Activated T-cell treated with anti-CD3 and anti-CD28 coated beads for 1 hour (primary cell): ENCODE results near the gene MCM7.

Experiments
- DNase-seq: peaks from one replicate; pipeline ENCODE4 v3.0.0-alpha.2; 2020; ENCODE audit warnings: low read depth

MCM7 gene

GRCh38 chr7:100122568-100122967 lies 21.4 kb upstream of the MCM7 start:
- DNase-seq, result no peak

DNA sequence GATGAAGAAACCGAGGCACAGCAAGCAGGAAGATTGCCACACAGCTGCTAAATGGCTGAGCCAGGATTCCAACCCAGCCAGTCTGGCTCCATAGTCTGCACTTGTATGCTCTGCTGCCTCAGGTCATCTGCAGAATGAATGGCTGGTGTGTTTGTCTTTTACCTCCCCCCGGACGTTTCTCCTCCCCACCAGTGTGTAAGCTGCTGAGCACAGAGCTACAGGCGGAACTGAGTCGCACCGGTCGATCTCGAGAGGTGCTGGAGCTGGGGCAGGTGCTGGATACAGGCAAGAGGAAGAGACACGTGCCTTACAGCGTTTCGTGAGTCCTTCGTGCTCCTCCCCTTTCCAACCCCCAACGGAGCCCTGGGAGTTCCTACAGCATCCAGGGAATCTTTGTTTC lies 20.9 kb upstream of the MCM7 start:
- DNase-seq, result no peak

DNA sequence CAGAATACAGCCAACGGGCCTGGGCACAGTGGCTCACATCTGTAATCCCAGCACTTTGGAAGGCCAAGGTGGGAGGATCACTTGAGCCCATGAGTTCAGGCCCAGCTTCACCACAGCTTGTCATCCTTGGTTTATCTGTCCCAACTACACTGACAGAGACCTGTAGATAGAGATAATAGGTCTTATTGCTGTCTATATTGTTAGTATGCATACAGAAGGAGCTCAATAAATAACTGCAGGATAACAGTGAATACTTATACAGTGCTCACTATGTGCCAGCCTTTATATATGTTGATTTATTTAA lies 19.5 kb upstream of the MCM7 start:
- no peak for DNase-seq

DNA sequence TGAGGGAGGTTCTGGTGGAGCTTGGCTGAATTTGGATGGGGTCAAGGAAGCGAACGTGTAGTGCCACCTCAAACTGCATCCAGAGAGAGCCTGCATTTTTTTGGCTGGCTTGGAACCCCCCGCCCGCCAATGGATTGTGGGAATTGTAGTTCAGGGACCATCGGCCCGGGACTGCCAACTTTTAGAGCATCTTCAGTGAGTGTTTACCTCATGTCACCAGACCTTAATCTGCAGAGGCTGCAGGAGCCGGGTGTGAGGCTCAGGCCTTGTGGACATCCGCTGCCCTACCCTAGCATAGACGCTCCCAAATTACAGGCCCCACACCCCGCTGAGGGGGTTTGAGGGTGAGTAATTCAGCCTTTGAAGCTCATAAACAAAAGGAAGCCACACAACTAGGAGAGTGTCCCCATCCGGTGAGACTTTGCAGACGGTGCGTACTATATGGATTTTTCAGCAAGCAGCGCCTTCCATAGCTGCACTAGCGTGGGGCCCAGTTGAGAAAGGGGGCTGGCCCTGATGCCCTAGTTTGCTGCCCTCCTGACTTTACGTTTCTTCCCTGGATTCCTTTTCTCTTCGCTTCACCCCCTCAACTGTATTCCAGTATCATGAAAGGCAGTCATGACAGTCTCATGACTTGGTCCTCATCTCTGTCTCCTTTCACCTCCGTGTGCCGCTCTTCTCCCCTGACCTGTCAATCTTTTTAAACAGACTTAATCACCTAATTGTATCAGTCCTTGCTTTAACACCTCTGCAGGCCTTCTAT lies 19.0 kb upstream of the MCM7 start:
- DNase-seq, result peak; percentile 53

DNA sequence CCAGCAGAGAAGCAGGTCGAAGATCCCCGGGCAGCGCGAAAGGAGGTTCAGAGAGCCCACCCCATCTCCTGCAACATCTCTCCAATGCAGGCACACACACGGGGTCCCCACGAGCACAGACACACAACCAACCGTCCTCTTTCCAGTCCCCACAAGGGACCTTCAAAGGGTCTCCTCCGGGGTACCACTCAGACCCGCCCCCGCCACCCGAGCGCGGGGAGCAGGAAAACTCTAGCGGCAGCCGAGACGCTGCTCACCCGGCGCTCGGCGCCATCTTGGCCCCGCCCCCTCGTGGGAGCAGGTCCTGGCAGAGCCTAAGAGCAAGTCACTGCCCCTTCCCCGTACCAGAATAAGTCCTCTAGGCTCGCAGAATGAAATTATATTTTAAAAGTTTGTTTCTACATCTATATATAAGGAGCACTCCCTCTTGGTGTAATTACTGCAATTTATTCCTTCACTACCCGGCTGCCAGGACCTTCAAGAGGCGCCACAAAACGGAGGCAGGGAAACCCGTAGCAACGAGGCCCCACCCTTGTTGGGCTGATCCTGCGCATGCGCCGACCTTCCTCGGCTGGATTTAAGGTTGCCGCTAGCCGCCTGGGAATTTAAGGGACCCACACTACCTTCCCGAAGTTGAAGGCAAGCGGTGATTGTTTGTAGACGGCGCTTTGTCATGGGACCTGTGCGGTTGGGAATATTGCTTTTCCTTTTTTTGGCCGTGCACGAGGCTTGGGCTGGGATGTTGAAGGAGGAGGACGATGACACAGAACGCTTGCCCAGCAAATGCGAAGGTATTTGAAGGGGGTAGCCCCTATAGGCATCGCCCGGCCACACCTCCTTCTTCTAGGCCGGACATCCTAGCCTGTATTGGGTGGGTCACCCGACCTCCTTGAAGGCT lies 18.1 kb upstream of the MCM7 start, which contains the start of the genes CNPY4 and TAF6:
Gene CNPY4, plus strand, starts transcription at position 563 of the 898 bp plus-strand sequence. Its CDS starts 111 bp downstream, at position 674.
Gene TAF6, minus strand, starts transcription at position 287 of the 898 bp plus-strand sequence. CDS start 5,149 bp downstream, outside the sequence.
- peak; percentile 95 for DNase-seq

GRCh38 chr7:100118388-100119071 lies 17.3 kb upstream of the MCM7 start:
- DNase-seq, result no peak

DNA sequence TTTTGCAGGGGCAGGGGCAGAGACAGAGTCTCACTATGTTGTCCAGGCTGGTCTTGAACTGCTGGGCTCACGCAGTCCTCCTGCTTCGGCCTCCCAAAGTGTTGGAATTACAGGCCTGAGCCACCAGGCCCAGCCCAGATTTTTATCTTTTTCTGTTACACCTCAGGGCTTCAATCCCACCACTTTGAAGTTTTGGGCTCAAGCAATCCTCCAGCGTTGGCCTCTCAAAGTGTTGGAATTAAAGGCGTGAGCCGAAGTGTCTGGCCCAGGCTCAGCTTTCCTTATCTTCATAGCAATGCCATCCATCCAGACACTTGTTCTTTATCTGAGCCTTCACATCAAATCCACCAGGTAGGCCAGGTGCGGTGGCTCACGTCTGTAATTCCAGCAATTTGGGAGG lies 13.8 kb upstream of the MCM7 start:
- no peak for DNase-seq

GRCh38 chr7:100111914-100112313 lies 10.7 kb upstream of the MCM7 start:
- no peak for DNase-seq

DNA sequence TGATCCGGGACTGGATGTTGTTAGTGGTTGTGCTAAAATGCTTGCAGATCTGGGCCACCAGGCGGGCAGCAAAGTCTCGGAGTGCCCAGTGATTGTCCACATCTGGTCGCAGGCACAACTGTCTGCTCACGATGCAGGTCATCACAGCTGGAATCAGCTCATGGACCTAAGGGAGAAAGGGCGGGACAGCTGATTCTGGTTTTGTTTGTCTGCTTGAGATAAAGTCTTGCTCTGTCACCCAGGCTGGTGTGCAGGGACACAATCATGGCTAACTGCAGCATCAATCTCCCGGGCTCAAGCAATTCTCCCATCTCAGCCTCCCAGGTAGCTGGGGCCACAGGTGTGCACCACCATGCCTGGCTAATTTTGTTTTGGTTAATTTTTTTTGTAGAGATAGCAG lies 10.0 kb upstream of the MCM7 start:
- DNase-seq, result no peak

GRCh38 chr7:100109521-100110163 lies 8.4 kb upstream of the MCM7 start:
- DNase-seq, result no peak

DNA sequence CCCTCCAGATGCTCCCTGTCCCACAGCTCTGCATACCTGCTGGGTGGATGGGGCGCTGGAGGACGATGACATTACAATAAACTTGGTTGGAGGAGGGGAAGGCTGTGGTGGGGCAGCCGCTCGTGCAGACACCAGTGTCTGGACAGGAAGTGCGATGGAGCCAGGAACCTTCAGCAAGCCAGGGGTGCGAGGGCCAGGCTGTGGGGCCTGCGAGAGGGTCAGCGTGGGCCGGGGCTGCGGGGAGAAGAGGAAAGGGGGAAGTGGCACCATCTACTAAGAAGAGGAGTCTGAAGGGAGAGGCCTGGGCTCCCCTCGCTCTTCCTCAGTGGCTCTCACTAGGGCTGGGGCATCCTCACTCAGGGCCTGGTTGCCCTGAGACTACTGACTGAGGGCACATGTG lies 6.7 kb upstream of the MCM7 start:
- no peak for DNase-seq

GRCh38 chr7:100107125-100107737 lies 6.0 kb upstream of the MCM7 start:
- no peak for DNase-seq

- no peak for DNase-seq
These were observed 5.4 kb upstream of the MCM7 start for GRCh38 chr7:100106633-100107032.

DNA sequence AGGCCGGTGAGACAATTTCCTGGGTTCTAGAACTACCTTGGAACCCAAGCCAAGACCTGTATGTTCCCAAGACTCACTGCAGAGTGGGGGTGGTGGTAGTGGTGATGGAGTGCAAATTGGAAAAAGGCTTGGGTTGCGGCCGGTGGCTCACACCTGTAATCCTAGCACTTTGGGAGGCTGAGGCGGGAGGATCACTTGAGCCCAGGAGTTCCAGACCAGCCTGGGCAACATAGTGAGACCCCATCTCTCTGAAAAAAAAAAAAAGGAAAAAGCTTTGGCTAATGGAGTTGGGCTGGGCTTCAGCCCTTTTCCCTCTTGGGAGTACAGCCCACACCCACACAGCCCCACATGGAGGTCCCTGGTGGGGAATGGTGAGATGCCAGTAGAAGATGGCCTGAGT lies 4.3 kb upstream of the MCM7 start:
- DNase-seq, result no peak

DNA sequence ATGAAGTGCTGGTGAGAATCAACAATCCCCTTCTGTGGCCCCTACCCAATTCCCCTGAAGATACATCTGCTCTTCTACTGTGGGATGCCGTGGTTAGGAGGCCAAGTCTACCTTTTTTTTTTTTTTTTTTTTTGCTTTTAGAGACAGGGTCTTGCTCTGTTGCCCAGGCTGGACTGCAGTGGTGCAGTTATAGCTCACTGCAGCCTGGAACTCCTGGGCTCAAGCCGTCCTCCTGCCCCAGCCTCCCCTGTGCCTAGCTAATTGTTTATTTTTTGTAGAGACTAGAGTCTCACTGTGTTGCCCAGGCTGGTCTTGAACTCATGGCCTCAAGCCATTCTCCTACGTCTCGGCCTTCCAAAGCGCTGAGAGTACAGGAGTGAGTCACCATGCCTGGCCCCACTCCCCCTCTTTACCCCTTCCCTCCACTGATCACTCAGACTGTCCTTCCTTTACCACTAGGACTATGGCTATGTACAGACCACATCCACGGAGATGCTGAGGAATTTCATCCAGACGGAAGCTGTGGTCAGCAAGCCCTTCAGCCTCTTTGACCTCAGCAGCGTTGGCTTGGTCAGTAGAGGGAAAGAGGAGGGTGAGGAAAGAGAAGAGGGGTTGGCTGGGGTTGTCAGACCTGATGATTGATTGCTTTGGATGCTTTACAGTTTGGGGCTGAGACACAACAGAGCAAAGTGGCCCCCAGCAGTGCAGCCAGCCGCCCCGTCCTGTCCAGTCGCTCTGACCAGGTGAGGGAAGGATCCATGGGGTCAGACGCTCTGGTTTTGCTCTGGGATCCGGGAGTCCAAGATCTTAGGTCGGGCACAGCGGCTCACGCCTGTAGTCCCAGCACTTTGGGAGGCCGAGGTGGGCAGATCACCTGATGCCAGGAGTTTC lies 2.0 kb upstream of the MCM7 start:
- DNase-seq, result no peak

GRCh38 chr7:100100420-100101015 lies 679 bp downstream of the MCM7 start:
- DNase-seq, result peak; percentile 75

GRCh38 chr7:100099452-100099851 lies 1.7 kb downstream of the MCM7 start:
- no peak for DNase-seq

GRCh38 chr7:100098913-100099312 lies 2.3 kb downstream of the MCM7 start:
- no peak for DNase-seq

- DNase-seq, result no peak
These were observed 5.5 kb downstream of the MCM7 start for GRCh38 chr7:100095704-100096103.

DNA sequence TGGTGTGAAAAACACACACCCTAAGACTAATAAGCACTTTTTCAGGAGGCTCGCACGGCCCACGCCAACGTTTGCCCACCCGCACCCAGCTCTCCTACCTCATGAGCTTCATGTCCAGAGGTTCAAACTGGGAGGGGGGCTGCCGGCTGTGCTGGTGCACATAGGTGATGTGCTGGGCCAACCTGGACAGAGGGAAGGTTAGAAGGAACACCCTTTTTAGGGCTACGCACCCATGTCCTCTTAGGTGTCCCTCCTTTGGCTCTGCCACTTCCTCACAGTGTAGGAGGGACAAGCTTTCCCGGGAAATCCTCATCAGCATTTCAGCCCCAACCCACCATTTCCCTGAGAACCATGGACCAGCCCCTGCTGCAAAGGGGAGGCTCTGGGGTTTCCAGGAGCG lies 5.9 kb downstream of the MCM7 start:
- no peak for DNase-seq
